ENCODE measurements around the gene POR.
"Not testable (repeated sequence)": the region's sequence is repeated elsewhere in the genome, so short reads cannot be mapped to it uniquely, and the experiment has no call there.

Gene POR

GRCh38 chr7:75888464-75889222 is 26.3 kb upstream of the POR start:
- TF ChIP-seq POLR2AphosphoS5 (IDR thresholded peaks at IDR 0.05; ENCODE audit: low read depth, low read length) (no peak; the same call in 1 of the 2 replicates), POLR2A (IDR thresholded peaks at IDR 0.05; ENCODE audit: low read depth, low read length) (no peak; the same call in 1 of the 2 replicates), TAF1 (IDR thresholded peaks at IDR 0.05; ENCODE audit: borderline replicate concordance, low read depth, low read length) (no peak)
- no peak for FAIRE-seq
- DNase-seq (ENCODE audit: insufficient read length), result no peak

- no peak for FAIRE-seq
- DNase-seq (ENCODE audit: insufficient read length), result no peak
- TF ChIP-seq POLR2AphosphoS5 (IDR thresholded peaks at IDR 0.05; ENCODE audit: low read depth, low read length), result no peak
- no peak for TF ChIP-seq TAF1 (IDR thresholded peaks at IDR 0.05; ENCODE audit: borderline replicate concordance, low read depth, low read length)
- TF ChIP-seq POLR2A (IDR thresholded peaks at IDR 0.05; ENCODE audit: low read depth, low read length), result no peak; the same call in 1 of the 2 replicates
Measured at GRCh38 chr7:75889223-75889825, 25.6 kb upstream of the POR start.

- no peak for DNase-seq (ENCODE audit: insufficient read length)
- FAIRE-seq, result no peak
- TF ChIP-seq POLR2AphosphoS5 (IDR thresholded peaks at IDR 0.05; ENCODE audit: low read depth, low read length) (no peak), POLR2A (IDR thresholded peaks at IDR 0.05; ENCODE audit: low read depth, low read length) (no peak), TAF1 (IDR thresholded peaks at IDR 0.05; ENCODE audit: borderline replicate concordance, low read depth, low read length) (no peak)
Measured at GRCh38 chr7:75889826-75890225, 25.1 kb upstream of the POR start.

- FAIRE-seq; DNase-seq (ENCODE audit: insufficient read length): not testable (repeated sequence)
Measured at GRCh38 chr7:75891237-75891636, 23.7 kb upstream of the POR start.

GRCh38 chr7:75891815-75892411 is 23.0 kb upstream of the POR start:
- DNase-seq (ENCODE audit: insufficient read length) (no peak), FAIRE-seq (no peak)
- TF ChIP-seq POLR2AphosphoS5 (IDR thresholded peaks at IDR 0.05; ENCODE audit: low read depth, low read length) (no peak), TAF1 (IDR thresholded peaks at IDR 0.05; ENCODE audit: borderline replicate concordance, low read depth, low read length) (no peak), POLR2A (IDR thresholded peaks at IDR 0.05; ENCODE audit: low read depth, low read length) (no peak)

- no peak for TF ChIP-seq TAF1 (IDR thresholded peaks at IDR 0.05; ENCODE audit: borderline replicate concordance, low read depth, low read length)
- TF ChIP-seq POLR2AphosphoS5 (IDR thresholded peaks at IDR 0.05; ENCODE audit: low read depth, low read length), result no peak
- TF ChIP-seq POLR2A (IDR thresholded peaks at IDR 0.05; ENCODE audit: low read depth, low read length), result no peak
- FAIRE-seq (no peak), DNase-seq (ENCODE audit: insufficient read length) (no peak)
Measured at GRCh38 chr7:75892634-75893272, 22.2 kb upstream of the POR start.

- no peak for DNase-seq (ENCODE audit: insufficient read length)
- FAIRE-seq, result no peak
- TF ChIP-seq POLR2AphosphoS5 (IDR thresholded peaks at IDR 0.05; ENCODE audit: low read depth, low read length), result no peak
- TF ChIP-seq POLR2A (IDR thresholded peaks at IDR 0.05; ENCODE audit: low read depth, low read length), result no peak
- TF ChIP-seq TAF1 (IDR thresholded peaks at IDR 0.05; ENCODE audit: borderline replicate concordance, low read depth, low read length), result no peak
Measured at GRCh38 chr7:75896803-75897327, 18.1 kb upstream of the POR start.

- FAIRE-seq, result no peak
- no peak for DNase-seq (ENCODE audit: insufficient read length)
- TF ChIP-seq POLR2AphosphoS5 (IDR thresholded peaks at IDR 0.05; ENCODE audit: low read depth, low read length) (no peak), TAF1 (IDR thresholded peaks at IDR 0.05; ENCODE audit: borderline replicate concordance, low read depth, low read length) (no peak), POLR2A (IDR thresholded peaks at IDR 0.05; ENCODE audit: low read depth, low read length) (no peak)
Measured at GRCh38 chr7:75900617-75901315, 14.2 kb upstream of the POR start.

GRCh38 chr7:75905785-75906604 is 9.0 kb upstream of the POR start:
- no peak for DNase-seq (ENCODE audit: insufficient read length)
- TF ChIP-seq TAF1 (IDR thresholded peaks at IDR 0.05; ENCODE audit: borderline replicate concordance, low read depth, low read length), result no peak
- TF ChIP-seq POLR2A (IDR thresholded peaks at IDR 0.05; ENCODE audit: low read depth, low read length), result no peak
- TF ChIP-seq POLR2AphosphoS5 (IDR thresholded peaks at IDR 0.05; ENCODE audit: low read depth, low read length), result no peak
- FAIRE-seq, result no peak

- no peak for DNase-seq (ENCODE audit: insufficient read length)
- TF ChIP-seq TAF1 (IDR thresholded peaks at IDR 0.05; ENCODE audit: borderline replicate concordance, low read depth, low read length) (no peak), POLR2A (IDR thresholded peaks at IDR 0.05; ENCODE audit: low read depth, low read length) (no peak), POLR2AphosphoS5 (IDR thresholded peaks at IDR 0.05; ENCODE audit: low read depth, low read length) (no peak)
- no peak for FAIRE-seq
Measured at GRCh38 chr7:75906991-75907667, 7.8 kb upstream of the POR start.

GRCh38 chr7:75907668-75908039 is 7.3 kb upstream of the POR start:
- not testable (repeated sequence) for FAIRE-seq; DNase-seq (ENCODE audit: insufficient read length)
